Stimulated activated CD8-positive, alpha-beta memory T cell treated with anti-CD3 and anti-CD28 coated beads, Interleukin-7, amount 100 ng/mL, for 48 hours (primary cell): ENCODE measurements around the gene TAF1.
"Not testable (repeated sequence)": the region's sequence is repeated elsewhere in the genome, so short reads cannot be mapped to it uniquely, and the experiment has no call there.

Experiments
- DNase-seq, 2 donors: peaks; one replicate each; pipeline ENCODE4 v3.0.0-alpha.2; 2020; ENCODE audit warnings: low read depth in 1 of 2; ENCODE audit errors: extremely low read depth in 1 of 2

TAF1 gene

GRCh38 chrX:71365875-71366673, at the start of gene TAF1:
Gene TAF1, plus strand, starts transcription at chrX:71366357. Its CDS starts 18 bp downstream, at chrX:71366375.
- peak; percentile 62 to 87 for DNase-seq

- DNase-seq: not testable (repeated sequence)
These were observed 49.2 kb upstream of the TAF1 start for GRCh38 chrX:71316959-71317358.

- no peak for DNase-seq
These were observed 46.0 kb upstream of the TAF1 start for GRCh38 chrX:71320126-71320525.

GRCh38 chrX:71321731-71322130, 44.4 kb upstream of the TAF1 start:
- DNase-seq: no peak

- DNase-seq: not testable (repeated sequence)
These were observed 41.7 kb upstream of the TAF1 start for GRCh38 chrX:71324452-71324851.

GRCh38 chrX:71326394-71326793, 39.8 kb upstream of the TAF1 start:
- DNase-seq: no peak

- not testable (repeated sequence) for DNase-seq
These were observed 16.9 kb upstream of the TAF1 start for GRCh38 chrX:71349151-71349665.

- DNase-seq: not testable (repeated sequence)
These were observed 16.3 kb upstream of the TAF1 start for GRCh38 chrX:71349867-71350266.

- not testable (repeated sequence) for DNase-seq
These were observed 13.7 kb upstream of the TAF1 start for GRCh38 chrX:71352439-71352838.

- no peak for DNase-seq
These were observed 1.9 kb upstream of the TAF1 start for GRCh38 chrX:71364221-71364620.

GRCh38 chrX:71365356-71365874, 742 bp upstream of the TAF1 start:
- no peak for DNase-seq

- peak in 1 of 2 donors; percentile 22 for DNase-seq
These were observed 608 bp downstream of the TAF1 start for GRCh38 chrX:71366674-71367256.

GRCh38 chrX:71367396-71367795, 1.2 kb downstream of the TAF1 start:
- no peak for DNase-seq

- DNase-seq: no peak
These were observed 6.2 kb downstream of the TAF1 start for GRCh38 chrX:71372388-71372787.

GRCh38 chrX:71378732-71379131, 12.6 kb downstream of the TAF1 start:
- no peak for DNase-seq

GRCh38 chrX:71391725-71392124, 25.6 kb downstream of the TAF1 start:
- not testable (repeated sequence) for DNase-seq

- no peak for DNase-seq
These were observed 27.8 kb downstream of the TAF1 start for GRCh38 chrX:71393919-71394318.

GRCh38 chrX:71396576-71396975, 30.4 kb downstream of the TAF1 start:
- DNase-seq: no peak

GRCh38 chrX:71400710-71401109, 34.6 kb downstream of the TAF1 start:
- no peak for DNase-seq

- not testable (repeated sequence) for DNase-seq
These were observed 50.1 kb downstream of the TAF1 start for GRCh38 chrX:71416260-71416659.

- no peak for DNase-seq
These were observed 54.5 kb downstream of the TAF1 start for GRCh38 chrX:71420686-71421085.

- no peak for DNase-seq
These were observed 66.6 kb downstream of the TAF1 start for GRCh38 chrX:71432733-71433132.
